Stimulated activated CD8-positive, alpha-beta memory T cell treated with anti-CD3 and anti-CD28 coated beads, Interleukin-15, amount 100 ng/mL, for 4 hours (primary cell): Measurements from ENCODE around the gene SEMA4F.
A peak's percentile ranks its signal among the peaks of the same experiment; 100 is the strongest.

Experiments used
- DNase-seq, 2 donors: peaks; one replicate each; pipeline ENCODE4 v3.0.0-alpha.2; 2020; ENCODE audit warnings: low read depth in 2 of 2

SEMA4F gene

DNA sequence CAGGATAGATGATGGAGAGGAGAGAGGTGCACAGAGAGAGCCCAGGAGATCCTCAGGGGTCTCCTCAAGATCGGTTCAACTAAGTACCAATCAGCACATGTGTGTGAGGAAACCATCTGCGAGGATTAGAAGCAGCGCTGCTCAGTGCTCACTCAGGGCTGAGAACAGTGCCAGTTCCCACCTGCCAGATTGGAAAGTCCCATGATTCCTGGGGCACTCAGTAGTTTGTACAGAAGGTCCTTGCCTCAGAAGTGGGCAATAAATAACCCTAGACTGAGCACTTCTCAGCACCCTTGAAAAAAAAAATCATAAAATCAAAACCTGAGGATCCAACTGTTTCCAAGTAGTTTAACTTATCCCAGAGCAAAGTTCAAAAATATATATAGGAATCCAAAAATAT, 53.8 kb downstream of the SEMA4F start:
- no peak for DNase-seq

DNA sequence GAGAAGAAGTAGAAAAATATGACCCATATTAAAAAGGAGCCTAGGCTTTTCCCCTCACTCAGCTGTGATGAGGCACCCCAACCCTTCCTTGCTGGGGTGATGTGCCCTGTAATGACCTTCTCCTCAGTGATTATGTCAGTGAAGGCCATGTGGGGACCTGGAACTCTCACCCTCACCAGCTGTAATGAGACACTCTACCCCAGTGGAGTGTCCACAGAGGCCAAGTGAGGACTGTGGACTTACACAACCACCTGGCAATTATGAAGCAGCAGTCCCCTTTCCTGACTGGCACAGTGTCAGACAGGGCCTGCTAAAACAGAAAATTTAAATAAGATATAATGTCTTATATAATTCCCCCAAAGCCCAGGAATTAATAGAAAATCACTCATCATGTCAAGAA, 54.2 kb downstream of the SEMA4F start:
- DNase-seq = no peak

DNA sequence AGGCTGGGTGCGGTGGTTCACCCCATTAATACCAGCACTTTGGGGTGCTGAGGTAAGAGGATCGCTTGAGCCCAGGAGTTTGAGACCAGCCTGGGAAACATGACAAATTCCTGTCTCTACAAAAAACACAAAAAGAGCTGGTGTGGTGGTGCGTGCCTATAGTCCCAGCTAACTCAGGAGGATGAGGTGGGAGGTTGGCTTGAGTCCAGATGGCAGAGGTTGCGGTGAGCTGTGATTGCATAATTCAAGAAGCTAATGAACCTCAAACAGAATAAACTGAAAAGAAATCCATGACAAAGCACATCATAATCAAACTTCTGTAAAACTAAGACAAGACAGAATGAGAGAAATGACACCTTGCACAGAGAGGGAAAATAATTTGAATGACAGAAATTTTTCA, 54.8 kb downstream of the SEMA4F start:
- no peak for DNase-seq

DNA sequence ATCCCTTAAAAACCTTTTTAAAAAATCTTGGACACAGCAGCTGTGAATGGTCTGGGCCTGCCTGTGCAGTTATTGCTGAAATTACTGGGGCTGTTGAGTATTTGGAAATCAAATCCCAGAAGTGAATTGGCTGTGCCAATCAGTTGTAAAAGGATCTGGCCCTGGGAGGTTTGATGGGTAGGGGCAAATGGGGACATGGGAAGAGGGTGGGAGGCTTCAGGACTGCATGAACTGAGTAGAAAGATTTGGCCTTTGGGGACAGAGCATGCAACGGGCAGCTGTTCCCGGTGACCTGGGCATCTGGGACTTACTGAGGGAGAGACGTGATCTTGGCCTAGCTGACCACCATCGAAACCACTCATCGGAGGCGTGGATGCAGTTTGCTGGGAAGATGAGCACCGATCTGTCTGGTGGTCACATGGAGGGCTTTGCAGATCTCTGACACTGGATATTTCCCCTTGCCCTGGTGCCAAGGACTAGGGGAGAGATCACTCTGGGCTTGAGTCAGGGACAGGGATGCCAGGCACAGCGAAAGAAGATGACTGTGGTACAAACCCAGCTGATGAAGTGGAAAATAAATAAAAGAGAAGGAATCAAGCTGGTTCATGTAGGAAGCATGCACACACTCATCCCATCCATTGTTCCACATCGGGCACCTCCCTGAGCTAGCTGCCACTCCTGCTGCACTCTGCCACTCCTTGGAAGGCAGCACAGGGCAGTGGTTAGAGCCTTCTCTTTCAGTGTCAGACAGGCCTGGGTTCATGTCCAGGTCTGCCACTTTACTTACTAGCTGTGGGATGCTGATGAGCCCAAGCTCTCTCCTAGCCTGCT, 58.4 kb downstream of the SEMA4F start:
- DNase-seq = no peak

DNA sequence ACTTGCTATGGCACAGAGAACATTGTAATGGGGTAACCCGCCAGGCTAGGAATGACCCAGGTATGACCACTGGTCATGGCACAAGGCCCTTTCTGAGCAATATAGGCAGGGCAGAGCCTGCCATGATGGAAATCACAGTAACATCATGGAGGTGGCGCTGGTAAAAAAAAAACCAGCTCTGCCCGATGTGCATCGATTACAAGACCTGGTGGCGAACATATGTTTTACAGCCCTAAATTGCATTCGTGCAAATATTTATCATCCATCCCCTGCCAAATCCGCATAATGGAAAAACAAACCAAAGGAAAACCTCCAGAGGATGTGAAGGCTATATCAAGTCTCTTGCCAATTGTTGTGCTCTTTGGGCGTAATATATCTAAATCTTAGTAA, 60.6 kb downstream of the SEMA4F start:
- DNase-seq = no peak

DNA sequence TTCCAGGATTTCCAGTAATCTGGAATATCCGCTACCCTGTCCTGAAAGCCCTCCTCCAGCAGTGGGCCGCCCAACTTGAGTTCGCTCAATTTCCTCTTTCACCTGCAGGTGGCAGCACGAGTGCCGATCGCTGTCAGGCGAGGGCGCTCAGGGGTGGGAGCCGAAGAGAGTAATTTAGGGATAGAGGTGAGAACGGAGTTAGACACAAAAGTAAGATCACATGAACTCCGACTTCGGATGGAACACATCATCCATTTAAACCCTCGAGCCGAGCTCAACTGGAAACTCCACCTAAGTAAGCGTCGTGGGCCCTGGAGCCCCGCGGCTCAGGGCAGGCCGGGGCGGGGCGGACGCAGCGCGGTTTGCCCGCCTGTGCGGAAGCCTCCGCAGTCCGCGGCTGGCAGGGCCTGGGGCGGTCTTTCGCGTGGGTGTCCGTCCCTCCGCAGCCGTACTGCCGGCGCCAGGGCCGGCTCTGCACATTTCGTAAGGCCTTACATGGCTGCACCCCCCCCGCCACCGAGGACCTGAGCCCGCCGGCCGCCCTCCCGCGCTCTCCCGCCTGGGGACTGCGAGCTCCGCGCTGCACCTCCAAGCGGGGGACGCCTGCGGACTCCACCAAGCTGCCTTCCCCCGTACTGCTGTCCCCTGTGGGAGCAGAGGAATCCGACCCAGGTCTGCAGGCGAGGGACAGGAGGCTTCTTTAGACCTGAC, 61.2 kb downstream of the SEMA4F start:
- DNase-seq = peak; percentile 51 to 53

DNA sequence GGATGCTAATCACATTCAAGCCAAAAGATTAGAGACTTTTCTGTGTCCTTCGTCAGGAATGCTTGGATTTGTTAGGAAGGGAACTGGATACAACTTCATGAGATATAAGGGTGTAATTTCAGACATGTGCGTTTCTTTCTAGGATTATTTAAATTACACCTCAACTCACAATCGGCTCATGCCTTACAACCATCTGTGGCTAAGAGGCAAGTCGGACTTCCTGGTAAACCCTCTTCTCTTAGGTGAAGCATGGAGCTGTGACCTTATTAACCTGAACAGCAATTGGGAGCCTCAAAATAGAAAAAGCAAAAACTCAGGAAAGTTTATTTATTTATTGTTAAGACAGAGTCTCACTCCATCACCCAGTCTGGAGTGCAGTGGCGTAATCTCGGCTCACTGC, 61.8 kb downstream of the SEMA4F start:
- DNase-seq = no peak

DNA sequence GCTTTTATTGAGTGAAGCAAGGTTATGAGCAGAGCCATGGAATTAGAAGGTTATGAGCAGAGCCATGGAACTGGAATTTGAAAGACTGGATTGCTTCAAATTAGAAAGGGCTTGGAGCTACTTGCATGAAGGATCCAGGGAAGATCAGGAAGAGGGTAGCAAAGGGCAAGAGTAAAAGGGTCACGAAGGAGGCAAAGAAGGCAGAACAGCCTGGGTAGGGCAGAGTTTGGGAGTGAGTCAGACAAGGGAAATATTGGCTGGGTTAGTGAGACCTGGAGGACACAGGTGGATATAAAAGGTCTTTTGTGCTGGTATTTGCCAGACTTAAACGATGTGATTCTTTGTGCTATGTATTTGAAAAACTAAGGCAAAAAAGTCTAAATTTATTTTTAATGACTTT, 65.0 kb downstream of the SEMA4F start:
- no peak for DNase-seq

DNA sequence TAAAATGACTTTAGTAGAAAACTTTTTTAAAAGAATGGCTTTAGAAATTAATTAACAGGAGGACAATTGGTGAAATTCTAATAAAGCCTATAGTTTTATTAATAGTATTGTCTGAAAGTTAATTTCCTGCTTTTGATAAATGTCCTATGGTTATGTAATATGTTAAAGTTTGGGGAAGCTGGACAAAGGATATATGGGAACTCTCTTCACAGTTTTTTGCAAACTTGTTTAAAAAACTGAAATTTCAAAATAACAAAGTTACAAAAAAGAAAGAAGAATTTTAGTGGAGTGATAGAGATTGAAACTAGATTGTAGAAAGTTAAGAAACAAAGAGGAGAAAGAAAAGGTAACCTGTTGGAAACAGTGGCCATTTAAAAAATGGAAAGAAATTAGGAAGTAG, 67.3 kb downstream of the SEMA4F start:
- no peak for DNase-seq

DNA sequence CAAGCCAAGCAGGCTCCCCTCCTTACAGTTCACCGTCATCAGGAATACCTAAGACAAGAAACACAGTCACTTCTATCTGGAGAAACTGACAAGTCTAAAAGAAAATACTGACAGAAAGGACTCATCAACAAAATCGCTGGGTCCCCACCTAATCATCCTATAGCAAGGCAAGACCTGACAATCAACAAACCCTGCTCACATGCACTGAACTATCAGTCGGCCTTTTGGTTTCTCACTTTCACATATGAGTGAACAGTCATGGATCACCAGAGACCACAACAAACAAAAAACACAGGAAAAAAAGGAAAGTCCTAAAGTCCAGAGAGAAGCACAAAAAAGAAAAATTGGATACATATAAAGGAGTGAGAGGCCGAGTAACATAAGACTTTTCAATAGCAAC, 70.4 kb downstream of the SEMA4F start:
- DNase-seq = no peak

DNA sequence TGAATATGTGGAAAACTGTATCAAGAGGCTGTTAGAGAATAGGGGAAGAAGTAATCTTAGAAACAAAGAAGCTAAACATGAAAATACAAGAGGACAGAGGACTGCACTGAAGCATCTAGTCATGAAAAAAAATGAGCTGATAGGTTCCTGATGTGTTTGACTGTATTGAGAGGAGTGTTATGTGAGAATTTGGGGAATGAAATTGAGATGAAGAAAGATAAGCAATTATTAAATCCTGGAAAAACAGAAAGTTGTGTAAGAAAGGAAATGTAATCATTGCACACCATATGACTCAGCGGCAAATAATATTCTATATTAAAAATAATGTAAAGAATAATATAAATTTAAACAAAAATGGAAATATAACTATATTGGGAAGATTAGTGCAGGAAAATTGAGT, 71.2 kb downstream of the SEMA4F start:
- DNase-seq = no peak

DNA sequence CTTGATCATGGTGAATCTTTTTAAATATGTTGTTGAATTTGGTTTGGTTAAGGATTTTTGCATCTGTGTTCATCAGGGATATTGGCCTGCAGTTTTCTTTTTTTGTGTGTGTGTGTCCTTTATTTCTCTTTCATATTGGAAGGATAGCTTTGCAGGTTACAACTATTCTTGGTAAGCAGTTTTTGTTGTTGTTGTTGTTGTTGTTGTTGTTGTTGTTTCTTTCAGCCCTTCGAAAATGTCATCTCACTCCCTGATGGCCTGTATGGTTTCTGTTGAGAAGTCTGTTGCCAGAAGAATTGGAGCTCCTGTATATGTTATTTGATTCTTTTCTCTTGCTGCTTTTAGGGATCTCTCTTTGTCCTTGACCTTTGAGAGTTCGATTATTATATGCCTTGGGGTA, 74.8 kb downstream of the SEMA4F start:
- DNase-seq = no peak

DNA sequence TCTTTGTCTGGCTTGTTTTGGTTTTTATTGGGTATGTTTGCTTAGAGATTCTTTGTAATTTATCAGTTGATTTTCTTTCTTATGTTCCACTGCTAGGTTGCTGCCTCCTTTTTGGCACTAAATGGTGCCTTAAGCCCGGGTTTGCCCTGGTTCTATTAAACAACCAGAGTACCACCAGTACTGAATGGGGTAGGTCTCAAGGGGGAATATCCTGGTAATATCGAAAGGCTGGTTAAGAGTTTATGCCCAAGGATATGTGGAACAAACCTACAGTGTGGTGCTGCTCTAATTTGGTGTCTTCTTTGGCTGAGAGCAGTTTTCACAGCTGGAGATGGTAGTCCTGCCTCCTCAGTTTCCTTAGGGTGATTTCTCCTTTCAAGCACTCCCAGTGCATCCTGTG, 76.5 kb downstream of the SEMA4F start:
- DNase-seq = no peak
